Activated CD8-positive, alpha-beta T cell treated with anti-CD3 and anti-CD28 coated beads for 36 hours (primary cell): ENCODE results near the gene ITGBL1. TPM values are rescaled to one million over a fixed set of nuclear protein-coding genes. Genes with fewer than 3 reads are reported as not detected.
"Not testable (repeated sequence)": the region's sequence is repeated elsewhere in the genome, so short reads cannot be mapped to it uniquely, and the experiment has no call there.

Experiments used
- ATAC-seq: fragments of 200-7000 bp; cut with Tn5 transposase; one replicate; pipeline ENCODE4 v1.10.0; 2021; ENCODE audit warnings: mild to moderate bottlenecking, moderate library complexity
- CTCF ChIA-PET: fragments of 350-600 bp; sonication (Branson Sonifier 250); formaldehyde crosslinking; loops from one replicate; lab custom pipeline; 2021; ENCODE audit warnings: antibody characterized with exemption; lab: Charles Lee
- POLR2A ChIA-PET: fragments of 350-600 bp; sonication (Branson Sonifier 250); formaldehyde crosslinking; loops from one replicate; lab custom pipeline; 2021; ENCODE audit warnings: antibody characterized with exemption; lab: Charles Lee
- DNase-seq: peaks from one replicate; pipeline ENCODE4 v3.0.0-alpha.2; 2020
- H3K27ac Mint-ChIP-seq: one replicate; pipeline ENCODE4 v1.8.0; 2021; ENCODE audit warnings: mild to moderate bottlenecking, mixed read lengths
- H3K27me3 Mint-ChIP-seq: one replicate; pipeline ENCODE4 v1.8.0; 2021; ENCODE audit warnings: mixed read lengths
- H3K36me3 Mint-ChIP-seq: one replicate; pipeline ENCODE4 v1.8.0; 2021; ENCODE audit warnings: low read depth, mixed read lengths
- H3K4me1 Mint-ChIP-seq: one replicate; pipeline ENCODE4 v1.8.0; 2021; ENCODE audit warnings: low read depth, mixed read lengths
- H3K4me3 Mint-ChIP-seq: one replicate; pipeline ENCODE4 v1.8.0; 2021; ENCODE audit warnings: mild to moderate bottlenecking, moderate library complexity, mixed read lengths
- H3K9me3 Mint-ChIP-seq: one replicate; pipeline ENCODE4 v1.8.0; 2021; ENCODE audit warnings: mixed read lengths
- CTCF ChIP-seq: fragments of 200-600 bp; IDR thresholded peaks from one replicate; pipeline ENCODE4 v1.8.0; 2022; ENCODE audit warnings: antibody characterized with exemption, mild to moderate bottlenecking
- intact Hi-C: fragments of 100-400 bp; cut with micrococcal nuclease; formaldehyde crosslinking; loops from one replicate; pipeline ENCODE4 v1.10.0; 2022
- total RNA-seq, 2 experiments: library from RNA; stranded (reverse); gene quantifications; one replicate each; pipeline ENCODE4 v1.2.3, GENCODE V29; 2021

ITGBL1 gene
- total RNA-seq, 2 experiments from 2014 or later, result not detected

GRCh38 chr13:101527130-101527529 is 74.7 kb downstream of the ITGBL1 start:
- Mint-ChIP-seq H3K4me3 (no peak overlapping the region), H3K4me1 (peaks cover 2% of the 10 kb centered on the region), H3K27me3 (peaks cover 3% of the 10 kb centered on the region), H3K27ac (no peak overlapping the region), H3K9me3 (no peaks in the 10 kb centered on the region), H3K36me3 (no peaks in the 10 kb centered on the region)
- ChIA-PET CTCF (no interaction called here), POLR2A (no interaction called here)
- intact Hi-C loops, result no loop called here
- ATAC-seq (no peak), DNase-seq (no peak)
- no peak for TF ChIP-seq CTCF

GRCh38 chr13:101529422-101529821 is 76.9 kb downstream of the ITGBL1 start:
- no peak overlapping the region for H3K27ac Mint-ChIP-seq
- peaks cover 3% of the 10 kb centered on the region for H3K27me3 Mint-ChIP-seq
- no peak overlapping the region for H3K4me3 Mint-ChIP-seq
- ChIA-PET POLR2A (no interaction called here), CTCF (no interaction called here)
- H3K4me1 Mint-ChIP-seq, result peaks cover 2% of the 10 kb centered on the region
- DNase-seq, result peak; percentile 44
- TF ChIP-seq CTCF, result no peak
- intact Hi-C loops, result no loop called here
- no peaks in the 10 kb centered on the region for H3K36me3 Mint-ChIP-seq
- H3K9me3 Mint-ChIP-seq, result no peaks in the 10 kb centered on the region
- peak; percentile 42 for ATAC-seq

- H3K27me3 Mint-ChIP-seq, result peaks cover 3% of the 10 kb centered on the region
- peaks cover 2% of the 10 kb centered on the region for H3K4me1 Mint-ChIP-seq
Observed at GRCh38 chr13:101530293-101530692, 77.8 kb downstream of the ITGBL1 start.

GRCh38 chr13:101535192-101535746 is 82.8 kb downstream of the ITGBL1 start:
- ATAC-seq (no peak), DNase-seq (no peak)
- no peaks in the 10 kb centered on the region for H3K9me3 Mint-ChIP-seq
- ChIA-PET POLR2A (no interaction called here), CTCF (no interaction called here)
- TF ChIP-seq CTCF, result no peak
- no peaks in the 10 kb centered on the region for H3K36me3 Mint-ChIP-seq
- H3K4me1 Mint-ChIP-seq, result no peaks in the 10 kb centered on the region
- peaks cover 2% of the 10 kb centered on the region for H3K27me3 Mint-ChIP-seq
- intact Hi-C loops, result no loop called here
- no peak overlapping the region for H3K27ac Mint-ChIP-seq
- H3K4me3 Mint-ChIP-seq, result no peak overlapping the region

More at GRCh38 chr13:101530293-101530692, 77.8 kb downstream of the ITGBL1 start:
- no peak overlapping the region for H3K4me3 Mint-ChIP-seq
- no peaks in the 10 kb centered on the region for H3K36me3 Mint-ChIP-seq
- POLR2A ChIA-PET, result no interaction called here
- H3K9me3 Mint-ChIP-seq, result no peaks in the 10 kb centered on the region
- intact Hi-C loops, result no loop called here
- TF ChIP-seq CTCF, result no peak
- CTCF ChIA-PET, result no interaction called here
- no peak overlapping the region for H3K27ac Mint-ChIP-seq
- ATAC-seq (no peak), DNase-seq (no peak)

GRCh38 chr13:101536079-101536478 is 83.6 kb downstream of the ITGBL1 start:
- POLR2A ChIA-PET, result no interaction called here
- no peaks in the 10 kb centered on the region for H3K9me3 Mint-ChIP-seq
- CTCF ChIA-PET, result no interaction called here
- H3K4me1 Mint-ChIP-seq, result no peaks in the 10 kb centered on the region
- DNase-seq (no peak), ATAC-seq (no peak)
- intact Hi-C loops, result no loop called here
- TF ChIP-seq CTCF, result no peak
- no peaks in the 10 kb centered on the region for H3K27me3 Mint-ChIP-seq
- no peaks in the 10 kb centered on the region for H3K36me3 Mint-ChIP-seq
- no peak overlapping the region for H3K4me3 Mint-ChIP-seq
- no peak overlapping the region for H3K27ac Mint-ChIP-seq

- POLR2A ChIA-PET, H3K4me3 Mint-ChIP-seq, H3K27ac Mint-ChIP-seq, DNase-seq, ATAC-seq, H3K4me1 Mint-ChIP-seq, intact Hi-C loops, H3K36me3 Mint-ChIP-seq, H3K9me3 Mint-ChIP-seq, CTCF ChIA-PET, H3K27me3 Mint-ChIP-seq: not testable (repeated sequence)
Observed at GRCh38 chr13:101544544-101544943, 92.1 kb downstream of the ITGBL1 start.
